Body of pancreas (tissue), 4 donors: ENCODE measurements around the gene ETV4. TPM values are rescaled to one million over a fixed set of nuclear protein-coding genes. Genes with fewer than 3 reads are reported as not detected.

Source experiments
- ATAC-seq: fragments of 150-250 bp; one replicate; pipeline ENCODE4 v1.9.1; 2016
- DNase-seq, 4 donors: peaks; one replicate each; pipeline ENCODE4 v3.0.0-alpha.2; 2019
- H3K27ac ChIP-seq, 4 donors: fragments of 200-600 bp; sonication (generic); 1 replicate in 3 of 4; 2 replicates in 1 of 4; pipeline versions ENCODE4 v1.5.1 to v1.6.1; 2016 to 2019; ENCODE audit warnings: mild to moderate bottlenecking in 1 of 4, mixed read lengths in 1 of 4, moderate library complexity in 1 of 4
- H3K27me3 ChIP-seq, 2 donors: fragments of 200-600 bp; sonication (generic); one replicate each; pipeline ENCODE4 v1.6.0; 2016; ENCODE audit warnings: mild to moderate bottlenecking in 1 of 2
- H3K36me3 ChIP-seq, 2 donors: fragments of 200-600 bp; sonication (generic); replicated peaks in 1 of 2; 2 replicates each; pipeline ENCODE4 v1.5.1; 2016; ENCODE audit warnings: low read depth in 2 of 2; ENCODE audit not compliant: insufficient read depth in 1 of 2
- H3K4me1 ChIP-seq: fragments of 200-600 bp; sonication (generic); one replicate; pipeline ENCODE4 v1.6.0; 2016
- H3K4me3 ChIP-seq, 2 donors: fragments of 200-600 bp; sonication (generic); 1 replicate in 1 of 2; 2 replicates in 1 of 2; pipeline ENCODE4 v1.5.1; 2016 to 2019
- H3K9me3 ChIP-seq, 3 donors: fragments of 200-600 bp; sonication (generic); 1 replicate in 2 of 3; 2 replicates in 1 of 3; pipeline ENCODE4 v1.5.1; 2016
- POLR2A ChIP-seq, 3 donors: fragments of 450-650 bp; IDR thresholded peaks; one replicate each; pipeline ENCODE4 v1.6.1; 2016; ENCODE audit warnings: antibody characterized with exemption in 3 of 3, mild to moderate bottlenecking in 2 of 3
- WGBS, 2 donors: methylation state at CpG; one replicate each; pipeline ENCODE4 v1.1.5; 2017; 5-methylcytosine and 5-hydroxymethylcytosine counted together
- intact Hi-C: fragments of 100-400 bp; cut with DNase I; formaldehyde crosslinking; loops from one replicate; pipeline ENCODE4 v1.15.1; 2023
- total RNA-seq, 2 donors: library from RNA; depleted of rRNA; stranded (reverse); fragments of >200 nt; gene quantifications; one replicate each; pipeline ENCODE4 v1.1.0, GENCODE V29; 2016
- TF ChIP-seq, protein P1 (sequence below), 7 experiments: fragments of 450-650 bp in 4 of 7; fragments of 200-600 bp in 3 of 7; sonication (generic) in 3 of 7; IDR thresholded peaks; one replicate each; pipeline ENCODE4 v1.5.1; 2016 to 2019; ENCODE audit warnings: antibody characterized with exemption in 7 of 7

The ETV4 gene
- 10 to 100 TPM in 1 of 2 donors, 1 to 10 TPM in 1; 6.2 to 28.7 TPM for total RNA-seq

DNA sequence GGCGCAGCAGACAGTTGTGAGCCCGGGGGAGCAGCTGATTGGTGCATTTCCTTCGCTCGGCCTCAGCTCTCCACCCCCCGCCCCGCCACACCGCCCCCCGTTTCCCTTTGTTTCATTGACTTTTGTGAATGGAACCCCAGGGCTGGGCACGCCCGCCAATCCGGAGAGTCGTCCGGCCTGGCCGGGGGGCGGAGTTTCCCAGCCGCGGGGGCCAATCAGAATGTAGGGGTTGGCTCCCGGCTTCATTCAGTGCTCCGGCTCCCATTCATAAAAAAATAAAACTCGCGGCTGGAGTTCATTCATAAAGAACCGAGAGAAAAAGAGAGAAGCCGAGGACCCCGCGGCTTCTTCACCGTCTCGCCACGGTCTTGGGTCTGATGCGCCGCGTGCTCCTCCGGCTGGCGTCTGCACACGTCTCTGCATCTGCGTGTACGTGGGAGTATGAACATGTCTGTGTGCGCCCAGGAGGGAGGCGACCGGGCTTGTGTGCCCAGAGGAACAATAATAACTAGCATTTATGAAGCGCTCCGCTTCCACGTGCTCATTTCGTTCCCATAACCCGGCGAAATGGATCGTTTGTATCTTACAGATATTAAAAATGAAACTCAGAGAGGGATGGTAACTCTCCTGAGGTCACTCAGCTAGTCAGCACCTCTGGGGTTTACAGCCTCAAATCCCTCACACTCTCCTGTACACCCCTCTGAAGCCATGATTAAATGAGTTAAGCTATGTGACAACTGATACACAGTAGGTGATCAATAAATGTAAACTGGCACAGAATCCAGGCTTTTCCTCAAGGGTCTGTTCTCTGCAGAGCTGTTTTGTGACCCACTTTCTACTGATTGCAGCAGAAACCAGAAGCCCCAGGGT is at the start of gene ETV4:
ETV4 (minus strand) TSS at position 22 of the 870 bp plus-strand sequence. CDS start 723 bp downstream, outside the sequence.
- peak; percentile 87 to 93 (median 90) for DNase-seq

DNA sequence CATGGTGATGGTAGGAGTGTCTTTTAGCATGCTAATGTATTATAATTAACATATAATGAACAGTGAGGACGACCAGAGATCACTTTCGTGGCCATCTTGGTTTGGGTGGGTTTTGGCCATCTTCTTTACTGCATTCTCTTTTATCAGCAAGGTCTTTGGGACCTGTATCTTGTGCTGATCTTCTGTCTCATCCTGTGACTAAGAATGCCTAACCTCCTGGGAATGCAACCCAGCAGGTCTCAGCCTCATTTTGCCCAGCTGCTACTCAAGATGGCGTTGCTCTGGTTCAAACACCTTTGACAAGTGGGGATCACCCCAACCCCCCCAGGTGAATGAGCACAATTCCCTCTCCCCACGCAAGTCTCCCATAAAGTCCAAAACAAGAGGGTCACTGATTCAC is 49.3 kb upstream of the ETV4 start:
- no peak overlapping the region for H3K4me3 ChIP-seq
- H3K9me3 ChIP-seq, result no peaks in the 10 kb centered on the region
- H3K36me3 ChIP-seq, result no peaks in the 10 kb centered on the region
- no peaks in the 10 kb centered on the region for H3K27me3 ChIP-seq
- 50 to 63% methylated on average over 4 of the region's 4 CpGs for WGBS, 2 donors
- ATAC-seq (no peak), DNase-seq (no peak)
- TF ChIP-seq, protein P1, sequence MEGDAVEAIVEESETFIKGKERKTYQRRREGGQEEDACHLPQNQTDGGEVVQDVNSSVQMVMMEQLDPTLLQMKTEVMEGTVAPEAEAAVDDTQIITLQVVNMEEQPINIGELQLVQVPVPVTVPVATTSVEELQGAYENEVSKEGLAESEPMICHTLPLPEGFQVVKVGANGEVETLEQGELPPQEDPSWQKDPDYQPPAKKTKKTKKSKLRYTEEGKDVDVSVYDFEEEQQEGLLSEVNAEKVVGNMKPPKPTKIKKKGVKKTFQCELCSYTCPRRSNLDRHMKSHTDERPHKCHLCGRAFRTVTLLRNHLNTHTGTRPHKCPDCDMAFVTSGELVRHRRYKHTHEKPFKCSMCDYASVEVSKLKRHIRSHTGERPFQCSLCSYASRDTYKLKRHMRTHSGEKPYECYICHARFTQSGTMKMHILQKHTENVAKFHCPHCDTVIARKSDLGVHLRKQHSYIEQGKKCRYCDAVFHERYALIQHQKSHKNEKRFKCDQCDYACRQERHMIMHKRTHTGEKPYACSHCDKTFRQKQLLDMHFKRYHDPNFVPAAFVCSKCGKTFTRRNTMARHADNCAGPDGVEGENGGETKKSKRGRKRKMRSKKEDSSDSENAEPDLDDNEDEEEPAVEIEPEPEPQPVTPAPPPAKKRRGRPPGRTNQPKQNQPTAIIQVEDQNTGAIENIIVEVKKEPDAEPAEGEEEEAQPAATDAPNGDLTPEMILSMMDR (IDR thresholded peaks at IDR 0.05), result no peak
- no peak overlapping the region for H3K27ac ChIP-seq
- H3K4me1 ChIP-seq, result no peaks in the 10 kb centered on the region
- intact Hi-C loops, result no loop called here

More for the DNA sequence above, at the start of gene ETV4:
- H3K4me1 ChIP-seq, result peaks cover 21% of the 10 kb centered on the region
- peak within 1 kb of the TSS; percentile 55 to 88 (median 84) for H3K27ac ChIP-seq
- peak; percentile 83 for ATAC-seq
- no peaks in the 10 kb centered on the region for H3K27me3 ChIP-seq
- 0 to 2% methylated on average over 38 to 46 of the region's 46 CpGs for WGBS, 2 donors
- TF ChIP-seq, protein P1 (IDR thresholded peaks at IDR 0.05), result no peak
- TF ChIP-seq POLR2A (IDR thresholded peaks at IDR 0.05), result peak in 1 of 3 donors; percentile 49
- H3K4me3 ChIP-seq, result peak within 1 kb of the TSS; percentile 6 to 26
- no peaks in the 10 kb centered on the region for H3K36me3 ChIP-seq
- intact Hi-C loops, result loop anchor here (10.0 kb wide), 1 partner anchor 62 kb away; the partner anchor contains the start of gene DHX8
- H3K9me3 ChIP-seq, result no peaks in the 10 kb centered on the region

DNA sequence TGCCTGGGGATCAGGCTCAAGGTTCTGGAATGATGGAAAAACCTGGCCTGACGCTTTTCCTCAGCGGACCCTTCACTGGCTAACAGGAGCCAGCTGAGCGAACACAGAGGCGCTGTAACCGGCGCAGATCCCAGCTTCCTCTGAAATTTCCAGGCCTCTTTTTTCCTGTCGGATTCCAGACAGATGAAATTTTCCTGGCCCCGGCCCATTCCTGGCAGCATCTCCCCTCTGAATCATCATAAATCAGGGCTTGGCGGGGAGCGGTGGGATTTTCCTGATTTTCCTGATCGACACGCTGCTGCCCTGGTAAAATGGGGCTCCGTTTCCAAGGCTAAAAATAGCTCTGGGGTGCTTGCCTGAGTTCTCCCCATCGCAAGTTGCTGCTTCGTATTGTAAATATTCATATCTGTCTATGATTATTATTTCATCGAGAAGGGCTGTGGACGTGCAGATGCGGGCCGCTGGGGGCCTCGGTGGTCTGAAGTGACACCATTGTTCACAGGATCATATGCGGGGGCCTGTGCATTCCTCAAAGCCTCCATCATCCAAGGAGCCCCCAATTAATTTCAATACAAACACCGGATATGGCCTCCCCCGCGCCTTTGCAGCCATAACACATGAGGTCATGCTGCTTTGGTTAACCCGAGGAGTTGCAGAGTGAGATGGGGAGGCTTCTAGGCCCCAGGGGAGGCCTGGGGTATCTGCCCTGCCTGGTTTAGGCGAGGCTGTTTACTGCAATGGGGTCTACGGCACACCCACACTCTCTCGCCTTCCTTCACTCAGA is 45.8 kb upstream of the ETV4 start:
- intact Hi-C loops, result no loop called here
- Histone ChIP-seq H3K4me1 (no peaks in the 10 kb centered on the region), H3K36me3 (no peaks in the 10 kb centered on the region), H3K27me3 (no peaks in the 10 kb centered on the region), H3K9me3 (no peaks in the 10 kb centered on the region), H3K27ac (peak overlapping the region in 3 of 4 donors; percentile 26 to 41 (median 40)), H3K4me3 (no peak overlapping the region)
- 59 to 70% methylated on average over 27 to 28 of the region's 28 CpGs for WGBS, 2 donors
- DNase-seq (peak in 3 of 4 donors; percentile 30 to 43 (median 40)), ATAC-seq (peak; percentile 55)
- TF ChIP-seq, protein P1 (IDR thresholded peaks at IDR 0.05), result no peak
- TF ChIP-seq POLR2A (IDR thresholded peaks at IDR 0.05), result no peak

DNA sequence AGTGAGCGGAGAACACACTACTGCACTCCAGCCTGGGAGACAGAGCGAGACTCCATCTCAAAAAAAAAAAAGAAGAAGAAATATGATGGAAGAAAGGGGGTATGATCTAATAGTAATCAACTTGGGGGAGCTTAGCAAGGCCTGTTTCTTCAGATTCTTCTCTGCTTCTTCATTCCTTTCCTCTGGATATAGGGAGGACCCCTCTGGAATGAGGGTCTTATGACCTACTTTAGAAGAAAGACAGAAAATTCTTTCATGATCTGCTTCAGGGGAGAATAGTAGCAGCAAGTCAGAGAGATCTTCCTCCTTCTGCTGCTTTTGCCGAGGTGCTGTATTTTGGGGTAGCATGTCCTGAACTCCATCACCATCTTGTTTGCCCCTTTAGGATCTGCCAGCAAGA is 44.9 kb upstream of the ETV4 start:
- H3K36me3 ChIP-seq, result no peaks in the 10 kb centered on the region
- WGBS, 2 donors, result 86 to 91% methylated on average over 3 of the region's 3 CpGs
- H3K27ac ChIP-seq, result peak overlapping the region in 3 of 4 donors; percentile 26 to 40 (median 33)
- no peak overlapping the region for H3K4me3 ChIP-seq
- H3K27me3 ChIP-seq, result no peaks in the 10 kb centered on the region
- DNase-seq (no peak), ATAC-seq (no peak)
- H3K9me3 ChIP-seq, result no peaks in the 10 kb centered on the region
- intact Hi-C loops, result no loop called here
- no peaks in the 10 kb centered on the region for H3K4me1 ChIP-seq
- TF ChIP-seq, protein P1 (IDR thresholded peaks at IDR 0.05), result no peak
- no peak for TF ChIP-seq POLR2A (IDR thresholded peaks at IDR 0.05)
